ENCODE results near the gene MUC5AC.
"Not testable (repeated sequence)": the region's sequence is repeated elsewhere in the genome, so short reads cannot be mapped to it uniquely, and the experiment has no call there.

The MUC5AC gene

GRCh38 chr11:1172729-1173117 lies 15.0 kb downstream of the MUC5AC start:
- no peak for DNase-seq
- in situ Hi-C loops (cut with HindIII; ENCODE audit: low pct_ligation_motif_present, low pct_unique_long_range_greater_than_20kb, low sequenced_read_pairs), result no loop called here

- DNase-seq; in situ Hi-C loops (cut with HindIII; ENCODE audit: low pct_ligation_motif_present, low pct_unique_long_range_greater_than_20kb, low sequenced_read_pairs): not testable (repeated sequence)
These were observed 15.6 kb downstream of the MUC5AC start for GRCh38 chr11:1173396-1173795.

- in situ Hi-C loops (cut with HindIII; ENCODE audit: low pct_ligation_motif_present, low pct_unique_long_range_greater_than_20kb, low sequenced_read_pairs), result no loop called here
- no peak for DNase-seq
These were observed 17.0 kb downstream of the MUC5AC start for GRCh38 chr11:1174441-1175370.

- in situ Hi-C loops (cut with HindIII; ENCODE audit: low pct_ligation_motif_present, low pct_unique_long_range_greater_than_20kb, low sequenced_read_pairs), result no loop called here
- DNase-seq, result no peak
These were observed 17.9 kb downstream of the MUC5AC start for GRCh38 chr11:1175461-1176223.

DNA sequence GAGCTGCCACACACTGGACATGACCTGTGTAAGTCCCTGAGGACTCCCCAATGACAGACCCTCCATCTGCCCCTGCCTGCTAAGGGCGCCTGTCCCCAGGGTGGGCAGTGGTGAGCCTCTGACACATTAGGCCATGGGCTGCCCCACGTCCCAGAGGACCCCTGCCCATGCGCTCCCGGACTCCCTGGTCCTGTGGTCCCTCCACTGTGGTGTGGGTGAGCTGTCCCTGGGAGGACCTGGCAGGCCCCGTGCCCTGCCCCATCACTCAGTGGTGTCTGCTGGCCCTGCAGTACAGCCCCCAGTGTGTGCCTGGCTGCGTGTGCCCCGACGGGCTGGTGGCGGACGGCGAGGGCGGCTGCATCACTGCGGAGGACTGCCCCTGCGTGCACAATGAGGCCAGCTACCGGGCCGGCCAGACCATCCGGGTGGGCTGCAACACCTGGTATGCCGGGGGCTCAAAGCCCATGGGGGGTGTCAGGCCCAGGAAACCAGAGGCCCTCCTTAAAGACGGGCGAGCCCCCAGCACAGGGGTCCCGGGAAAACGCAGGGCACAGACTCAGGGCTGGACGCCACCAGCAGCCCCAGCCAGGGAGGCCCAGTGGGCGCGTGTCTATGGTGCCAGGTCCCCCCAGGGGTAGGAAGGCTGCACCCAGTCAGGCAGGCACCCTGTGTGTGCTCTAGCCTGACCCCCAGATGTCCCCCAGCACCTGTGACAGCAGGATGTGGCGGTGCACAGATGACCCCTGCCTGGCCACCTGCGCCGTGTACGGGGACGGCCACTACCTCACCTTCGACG lies 18.7 kb downstream of the MUC5AC start:
- DNase-seq, result no peak
- in situ Hi-C loops (cut with HindIII; ENCODE audit: low pct_ligation_motif_present, low pct_unique_long_range_greater_than_20kb, low sequenced_read_pairs), result no loop called here

DNA sequence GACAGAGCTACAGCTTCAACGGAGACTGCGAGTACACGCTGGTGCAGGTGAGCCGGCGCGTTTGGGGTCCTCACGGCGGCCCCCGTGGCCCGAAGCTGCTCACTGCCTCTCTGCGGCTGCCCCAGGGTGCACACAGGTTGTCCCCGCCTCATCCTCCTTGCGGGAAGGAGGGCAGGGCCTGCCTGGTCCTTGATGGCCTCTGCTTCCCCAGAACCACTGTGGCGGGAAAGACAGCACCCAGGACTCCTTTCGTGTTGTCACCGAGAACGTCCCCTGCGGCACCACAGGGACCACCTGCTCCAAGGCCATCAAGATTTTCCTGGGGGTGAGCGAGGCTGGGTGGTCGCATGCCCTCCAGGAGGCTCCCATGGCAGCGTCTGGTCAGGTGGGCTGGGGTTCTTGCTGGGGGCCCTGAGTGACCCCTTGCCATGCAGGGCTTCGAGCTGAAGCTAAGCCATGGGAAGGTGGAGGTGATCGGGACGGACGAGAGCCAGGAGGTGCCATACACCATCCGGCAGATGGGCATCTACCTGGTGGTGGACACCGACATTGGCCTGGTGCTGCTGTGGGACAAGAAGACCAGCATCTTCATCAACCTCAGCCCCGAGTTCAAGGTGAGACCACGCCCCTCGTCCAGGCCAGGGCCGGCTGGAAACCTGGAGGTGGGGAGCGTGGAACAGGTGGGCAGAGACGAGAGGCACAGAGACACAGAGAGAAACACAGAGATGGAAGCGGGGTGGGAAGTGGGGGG lies 19.4 kb downstream of the MUC5AC start:
- in situ Hi-C loops (cut with HindIII; ENCODE audit: low pct_ligation_motif_present, low pct_unique_long_range_greater_than_20kb, low sequenced_read_pairs), result no loop called here
- no peak for DNase-seq

GRCh38 chr11:1177771-1178090 lies 20.0 kb downstream of the MUC5AC start:
- in situ Hi-C loops (cut with HindIII; ENCODE audit: low pct_ligation_motif_present, low pct_unique_long_range_greater_than_20kb, low sequenced_read_pairs), result no loop called here
- no peak for DNase-seq

GRCh38 chr11:1178201-1178885 lies 20.6 kb downstream of the MUC5AC start:
- no peak for DNase-seq
- in situ Hi-C loops (cut with HindIII; ENCODE audit: low pct_ligation_motif_present, low pct_unique_long_range_greater_than_20kb, low sequenced_read_pairs), result no loop called here

DNA sequence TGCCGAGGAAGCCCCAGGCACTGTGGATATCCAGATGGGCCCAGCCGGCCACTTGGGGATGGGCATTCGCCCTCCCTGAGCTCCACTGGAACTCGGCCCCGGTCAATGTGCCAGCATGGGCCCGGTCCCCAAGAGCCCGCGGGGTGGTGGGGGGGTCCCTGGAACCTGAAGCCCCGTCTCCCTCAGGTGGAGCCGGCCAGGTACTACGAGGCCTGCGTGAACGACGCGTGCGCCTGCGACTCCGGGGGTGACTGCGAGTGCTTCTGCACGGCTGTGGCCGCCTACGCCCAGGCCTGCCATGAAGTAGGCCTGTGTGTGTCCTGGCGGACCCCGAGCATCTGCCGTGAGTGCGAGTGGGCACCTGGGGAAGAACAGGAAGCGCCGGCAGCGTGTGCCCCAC lies 21.2 kb downstream of the MUC5AC start:
- in situ Hi-C loops (cut with HindIII; ENCODE audit: low pct_ligation_motif_present, low pct_unique_long_range_greater_than_20kb, low sequenced_read_pairs), result no loop called here
- no peak for DNase-seq

- no peak for DNase-seq
- in situ Hi-C loops (cut with HindIII; ENCODE audit: low pct_ligation_motif_present, low pct_unique_long_range_greater_than_20kb, low sequenced_read_pairs), result no loop called here
These were observed 21.9 kb downstream of the MUC5AC start for GRCh38 chr11:1179641-1180040.

GRCh38 chr11:1180171-1180570 lies 22.4 kb downstream of the MUC5AC start:
- in situ Hi-C loops (cut with HindIII; ENCODE audit: low pct_ligation_motif_present, low pct_unique_long_range_greater_than_20kb, low sequenced_read_pairs), result no loop called here
- no peak for DNase-seq

- in situ Hi-C loops (cut with HindIII; ENCODE audit: low pct_ligation_motif_present, low pct_unique_long_range_greater_than_20kb, low sequenced_read_pairs), result no loop called here
- no peak for DNase-seq
These were observed 23.2 kb downstream of the MUC5AC start for GRCh38 chr11:1180947-1181391.

- no peak for DNase-seq
- in situ Hi-C loops (cut with HindIII; ENCODE audit: low pct_ligation_motif_present, low pct_unique_long_range_greater_than_20kb, low sequenced_read_pairs), result no loop called here
These were observed 23.7 kb downstream of the MUC5AC start for GRCh38 chr11:1181420-1181819.

DNA sequence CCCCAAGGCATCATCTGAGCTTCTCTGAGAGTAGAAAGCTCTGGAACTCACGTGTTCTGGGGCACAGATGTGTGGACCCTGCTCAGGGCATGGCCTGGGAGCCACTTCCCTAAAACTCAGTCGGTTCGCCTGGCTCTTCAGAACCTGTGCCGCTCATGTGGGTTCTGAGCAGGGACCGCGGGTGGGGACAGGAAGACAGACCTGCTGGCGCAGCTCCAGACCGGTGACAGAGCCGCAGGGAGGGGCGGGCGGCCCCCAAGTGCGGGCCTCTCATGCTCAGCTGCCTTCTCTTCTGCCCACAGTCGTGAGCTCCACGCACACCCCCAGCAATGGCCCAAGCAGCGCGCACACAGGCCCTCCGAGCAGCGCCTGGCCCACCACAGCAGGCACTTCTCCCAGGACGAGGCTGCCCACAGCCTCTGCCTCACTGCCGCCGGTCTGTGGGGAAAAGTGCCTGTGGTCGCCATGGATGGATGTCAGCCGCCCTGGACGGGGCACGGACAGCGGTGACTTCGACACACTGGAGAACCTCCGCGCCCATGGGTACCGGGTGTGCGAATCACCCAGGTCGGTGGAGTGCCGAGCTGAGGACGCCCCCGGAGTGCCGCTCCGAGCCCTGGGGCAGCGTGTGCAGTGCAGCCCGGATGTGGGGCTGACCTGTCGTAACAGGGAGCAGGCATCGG lies 24.2 kb downstream of the MUC5AC start:
- DNase-seq, result no peak
- in situ Hi-C loops (cut with HindIII; ENCODE audit: low pct_ligation_motif_present, low pct_unique_long_range_greater_than_20kb, low sequenced_read_pairs), result no loop called here

DNA sequence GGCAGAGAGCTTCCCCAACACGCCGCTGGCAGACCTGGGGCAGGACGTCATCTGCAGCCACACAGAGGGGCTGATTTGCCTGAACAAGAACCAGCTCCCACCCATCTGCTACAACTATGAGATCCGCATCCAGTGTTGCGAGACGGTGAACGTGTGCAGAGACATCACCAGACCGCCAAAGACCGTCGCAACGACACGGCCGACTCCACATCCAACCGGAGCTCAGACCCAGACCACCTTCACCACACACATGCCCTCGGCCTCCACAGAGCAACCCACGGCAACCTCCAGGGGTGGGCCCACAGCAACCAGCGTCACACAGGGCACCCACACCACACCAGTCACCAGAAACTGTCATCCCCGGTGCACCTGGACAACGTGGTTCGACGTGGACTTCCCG lies 26.4 kb downstream of the MUC5AC start:
- in situ Hi-C loops (cut with HindIII; ENCODE audit: low pct_ligation_motif_present, low pct_unique_long_range_greater_than_20kb, low sequenced_read_pairs); DNase-seq: not testable (repeated sequence)

DNA sequence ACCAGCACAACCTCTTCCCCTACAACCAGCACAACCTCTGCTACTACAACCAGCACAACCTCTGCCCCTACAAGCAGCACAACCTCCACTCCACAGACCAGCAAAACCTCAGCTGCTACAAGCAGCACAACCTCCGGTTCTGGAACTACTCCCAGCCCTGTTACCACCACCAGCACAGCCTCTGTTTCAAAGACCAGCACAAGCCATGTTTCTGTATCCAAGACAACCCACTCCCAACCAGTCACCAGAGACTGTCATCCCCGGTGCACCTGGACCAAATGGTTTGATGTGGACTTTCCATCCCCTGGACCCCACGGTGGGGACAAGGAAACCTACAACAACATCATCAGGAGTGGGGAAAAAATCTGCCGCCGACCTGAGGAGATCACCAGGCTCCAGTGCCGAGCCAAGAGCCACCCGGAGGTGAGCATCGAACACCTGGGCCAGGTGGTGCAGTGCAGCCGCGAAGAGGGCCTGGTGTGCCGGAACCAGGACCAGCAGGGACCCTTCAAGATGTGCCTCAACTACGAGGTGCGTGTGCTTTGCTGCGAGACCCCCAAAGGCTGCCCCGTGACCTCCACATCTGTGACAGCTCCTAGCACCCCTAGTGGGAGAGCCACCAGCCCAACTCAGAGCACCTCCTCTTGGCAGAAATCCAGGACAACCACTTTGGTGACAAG lies 30.8 kb downstream of the MUC5AC start:
- DNase-seq; in situ Hi-C loops (cut with HindIII; ENCODE audit: low pct_ligation_motif_present, low pct_unique_long_range_greater_than_20kb, low sequenced_read_pairs): not testable (repeated sequence)

DNA sequence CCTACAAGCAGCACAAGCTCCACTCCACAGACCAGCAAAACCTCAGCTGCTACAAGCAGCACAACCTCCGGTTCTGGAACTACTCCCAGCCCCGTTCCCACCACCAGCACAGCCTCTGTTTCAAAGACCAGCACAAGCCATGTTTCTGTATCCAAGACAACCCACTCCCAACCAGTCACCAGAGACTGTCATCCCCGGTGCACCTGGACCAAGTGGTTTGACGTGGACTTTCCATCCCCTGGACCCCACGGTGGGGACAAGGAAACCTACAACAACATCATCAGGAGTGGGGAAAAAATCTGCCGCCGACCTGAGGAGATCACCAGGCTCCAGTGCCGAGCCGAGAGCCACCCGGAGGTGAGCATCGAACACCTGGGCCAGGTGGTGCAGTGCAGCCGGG lies 32.1 kb downstream of the MUC5AC start:
- in situ Hi-C loops (cut with HindIII; ENCODE audit: low pct_ligation_motif_present, low pct_unique_long_range_greater_than_20kb, low sequenced_read_pairs); DNase-seq: not testable (repeated sequence)
